ENCODE measurements around the gene POU4F3.
"Not testable (repeated sequence)": the region's sequence is repeated elsewhere in the genome, so short reads cannot be mapped to it uniquely, and the experiment has no call there.

Gene POU4F3, protein sequence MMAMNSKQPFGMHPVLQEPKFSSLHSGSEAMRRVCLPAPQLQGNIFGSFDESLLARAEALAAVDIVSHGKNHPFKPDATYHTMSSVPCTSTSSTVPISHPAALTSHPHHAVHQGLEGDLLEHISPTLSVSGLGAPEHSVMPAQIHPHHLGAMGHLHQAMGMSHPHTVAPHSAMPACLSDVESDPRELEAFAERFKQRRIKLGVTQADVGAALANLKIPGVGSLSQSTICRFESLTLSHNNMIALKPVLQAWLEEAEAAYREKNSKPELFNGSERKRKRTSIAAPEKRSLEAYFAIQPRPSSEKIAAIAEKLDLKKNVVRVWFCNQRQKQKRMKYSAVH

DNA sequence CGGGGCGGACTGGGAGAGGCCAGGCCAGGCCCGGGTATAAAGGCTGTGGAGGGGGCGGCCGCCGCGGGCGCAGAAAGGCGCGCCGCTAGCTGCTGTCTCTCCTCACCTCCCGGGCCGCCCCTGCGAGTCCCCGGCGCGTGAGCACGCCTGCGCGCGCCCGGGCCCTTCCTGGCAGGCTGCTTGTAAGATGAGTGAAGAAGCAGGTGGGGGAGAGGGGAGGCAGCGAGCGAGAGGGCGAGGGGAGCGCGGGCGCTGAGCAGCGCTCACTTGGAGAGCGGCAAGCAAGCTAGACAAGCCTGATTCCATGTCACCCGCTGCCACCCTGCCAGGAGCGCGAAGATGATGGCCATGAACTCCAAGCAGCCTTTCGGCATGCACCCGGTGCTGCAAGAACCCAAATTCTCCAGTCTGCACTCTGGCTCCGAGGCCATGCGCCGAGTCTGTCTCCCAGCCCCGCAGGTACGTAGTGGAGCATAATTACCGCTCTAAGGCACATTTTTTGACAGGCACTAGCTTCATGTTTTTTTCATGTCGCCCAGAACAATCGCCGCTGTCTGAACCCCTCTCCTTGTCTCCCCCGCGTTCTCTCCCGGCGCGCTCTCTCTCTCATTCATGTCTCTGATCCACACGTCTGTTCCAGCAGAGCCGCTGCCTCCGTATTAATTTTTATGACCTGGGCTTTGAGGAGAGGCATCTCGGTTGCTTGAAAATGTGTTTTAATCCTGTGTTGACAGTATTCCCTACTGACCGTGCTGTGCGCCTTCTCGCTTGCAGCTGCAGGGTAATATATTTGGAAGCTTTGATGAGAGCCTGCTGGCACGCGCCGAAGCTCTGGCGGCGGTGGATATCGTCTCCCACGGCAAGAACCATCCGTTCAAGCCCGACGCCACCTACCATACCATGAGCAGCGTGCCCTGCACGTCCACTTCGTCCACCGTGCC lies at the start of gene POU4F3:
TSS of gene POU4F3 (plus strand) at position 66 of the 941 bp plus-strand sequence. CDS start at position 340, 274 bp downstream.
- DNase-seq: no peak

GRCh38 chr5:146290318-146290717 lies 48.3 kb upstream of the POU4F3 start:
- DNase-seq: no peak

- DNase-seq: peak; percentile 43
These were observed 47.1 kb upstream of the POU4F3 start for GRCh38 chr5:146291421-146292074.

DNA sequence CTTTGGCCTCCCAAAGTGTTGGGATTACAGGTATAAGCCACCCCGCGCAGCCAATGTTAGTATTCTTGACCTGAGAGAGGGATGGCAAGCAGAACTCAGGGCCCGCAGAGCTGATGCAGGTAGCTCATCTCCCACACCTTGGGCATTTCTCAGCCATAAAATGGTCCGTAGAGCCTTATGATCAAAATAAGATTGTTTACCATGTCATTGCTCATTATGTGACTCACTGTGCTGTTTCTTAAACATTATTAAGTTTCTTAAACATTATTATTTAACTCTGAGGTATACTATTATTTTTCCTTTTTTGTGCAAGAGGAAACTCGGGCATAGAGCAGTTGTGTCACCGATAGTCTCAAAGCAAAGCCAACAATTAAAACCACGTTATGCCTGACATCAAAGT lies 42.4 kb upstream of the POU4F3 start:
- DNase-seq: no peak

GRCh38 chr5:146298920-146299319 lies 39.7 kb upstream of the POU4F3 start:
- not testable (repeated sequence) for DNase-seq

GRCh38 chr5:146301626-146302025 lies 37.0 kb upstream of the POU4F3 start:
- no peak for DNase-seq

DNA sequence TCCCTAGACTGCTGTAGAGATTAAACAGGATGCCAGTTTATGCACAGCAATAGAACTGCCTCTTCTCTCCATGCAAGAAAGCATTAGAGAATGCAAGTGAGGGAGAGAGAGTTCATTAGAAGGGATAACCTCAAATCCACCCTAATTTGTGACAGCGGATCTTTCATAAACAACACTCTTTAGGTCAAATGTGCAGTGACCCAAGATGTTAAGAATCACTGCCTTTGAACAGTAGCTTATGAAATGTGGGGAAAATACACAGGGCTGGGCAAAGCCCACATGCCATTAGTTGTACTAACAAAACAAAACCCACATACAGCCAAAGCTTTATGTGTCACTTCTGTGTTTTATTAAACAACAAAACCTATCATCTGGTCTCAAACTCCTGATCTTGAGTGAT lies 36.2 kb upstream of the POU4F3 start:
- no peak for DNase-seq

- DNase-seq: no peak
These were observed 31.8 kb upstream of the POU4F3 start for GRCh38 chr5:146306838-146307237.

- DNase-seq: no peak
These were observed 30.8 kb upstream of the POU4F3 start for GRCh38 chr5:146307796-146308195.

DNA sequence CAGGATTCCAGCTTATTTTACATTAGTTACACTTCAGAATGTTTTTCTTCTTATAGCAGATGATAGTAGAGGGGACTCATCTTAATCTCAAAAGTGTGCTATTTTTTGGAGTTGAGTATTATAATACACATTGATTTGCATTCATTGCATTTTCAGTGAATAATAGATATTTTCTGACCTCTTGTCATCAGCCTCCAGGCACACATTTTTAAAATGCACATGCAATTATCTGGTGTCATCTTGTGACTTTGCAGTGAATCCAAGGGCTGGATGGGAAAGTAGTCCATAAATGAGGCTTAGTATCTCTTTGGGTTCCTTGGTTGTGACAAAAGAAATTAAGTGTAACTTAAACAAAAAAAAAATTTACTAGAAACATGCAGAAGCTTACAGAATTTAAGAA lies 28.1 kb upstream of the POU4F3 start:
- DNase-seq: no peak

DNA sequence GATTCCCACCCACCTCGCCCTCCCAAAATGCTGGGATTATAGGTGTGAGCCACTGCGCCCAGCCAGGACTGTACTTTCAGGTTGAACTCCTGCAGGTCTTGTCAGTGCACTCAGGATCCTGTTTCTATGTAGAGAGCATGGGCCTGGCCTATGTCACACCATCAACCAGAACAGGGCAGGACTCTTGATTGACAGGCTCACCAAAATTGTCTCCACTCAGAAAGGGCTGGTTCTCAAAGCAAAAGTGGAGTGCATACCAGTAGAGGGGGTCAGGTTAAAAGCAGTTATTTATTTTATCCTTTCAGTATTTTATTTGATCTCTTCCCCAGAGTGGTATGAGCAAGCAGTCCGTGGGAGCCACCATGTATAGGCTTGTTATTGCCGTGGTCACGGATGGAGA lies 27.4 kb upstream of the POU4F3 start:
- DNase-seq: no peak

DNA sequence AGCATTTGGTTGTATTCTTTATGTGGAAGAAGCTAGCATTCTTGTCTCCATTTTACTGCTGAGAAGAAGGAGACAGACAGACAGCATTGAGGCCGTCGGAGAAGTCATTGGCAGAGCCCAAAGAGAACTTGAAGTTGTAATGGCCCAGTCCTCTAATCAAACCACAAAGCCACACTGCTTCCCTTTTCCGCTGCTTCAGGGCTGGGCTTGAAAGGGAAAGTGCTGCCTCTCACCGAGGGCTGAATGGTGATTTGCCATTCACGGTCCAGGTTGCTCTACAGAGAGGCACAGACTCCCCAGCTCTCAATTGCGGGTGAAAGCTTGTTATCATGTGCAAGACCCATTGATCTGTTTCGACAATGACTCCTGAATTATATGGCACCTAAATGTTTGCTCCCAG lies 25.6 kb upstream of the POU4F3 start:
- no peak for DNase-seq

DNA sequence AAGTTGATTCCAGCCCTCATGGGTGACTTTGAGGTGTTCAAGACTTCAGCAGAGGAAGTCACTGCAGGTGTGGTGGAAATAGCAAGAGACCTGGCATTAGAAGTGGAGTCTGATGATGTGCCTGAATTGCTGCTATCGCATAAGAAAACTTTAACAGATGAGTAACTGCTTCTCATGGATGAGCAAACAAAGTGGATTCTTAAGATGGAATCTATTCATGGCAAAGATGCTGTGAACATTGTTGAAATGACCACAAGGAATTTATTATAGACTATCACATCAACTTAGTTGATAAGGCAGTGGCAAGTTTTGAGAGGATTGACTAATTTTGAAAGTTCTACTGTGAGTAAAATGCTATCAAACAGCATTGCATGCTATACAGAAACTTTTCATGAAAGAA lies 17.1 kb upstream of the POU4F3 start:
- DNase-seq: no peak

DNA sequence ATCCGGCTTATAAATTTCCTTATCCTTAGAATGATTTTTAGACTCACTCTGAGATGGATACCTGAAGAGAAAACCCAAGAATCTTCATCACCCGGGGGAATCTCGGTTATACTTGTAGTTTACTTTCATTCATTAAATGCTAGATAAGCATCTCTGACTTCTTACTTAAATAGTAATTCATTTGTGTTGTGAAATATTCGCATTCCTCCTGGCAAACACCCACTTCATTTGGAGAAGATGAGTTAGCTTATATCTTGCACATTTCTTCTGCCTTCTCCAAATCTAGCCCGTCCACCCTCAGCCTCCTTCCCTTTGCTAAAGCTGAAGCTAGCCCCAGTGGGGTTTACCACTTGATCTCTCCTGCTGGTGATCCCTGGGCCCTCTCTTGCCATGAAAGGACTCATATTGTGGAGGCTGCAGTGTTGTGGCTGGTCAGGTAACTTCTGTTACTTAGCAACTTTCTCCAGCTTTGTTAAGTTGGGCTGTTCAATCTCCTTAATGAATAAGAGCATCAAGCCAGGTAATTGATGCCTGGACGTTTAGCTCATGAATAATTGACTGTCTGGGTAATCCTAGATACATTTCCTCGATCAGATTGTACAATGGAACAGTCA lies 11.3 kb upstream of the POU4F3 start:
- no peak for DNase-seq

GRCh38 chr5:146327989-146328388 lies 10.7 kb upstream of the POU4F3 start:
- no peak for DNase-seq

- no peak for DNase-seq
These were observed 8.9 kb upstream of the POU4F3 start for GRCh38 chr5:146329697-146330096.

DNA sequence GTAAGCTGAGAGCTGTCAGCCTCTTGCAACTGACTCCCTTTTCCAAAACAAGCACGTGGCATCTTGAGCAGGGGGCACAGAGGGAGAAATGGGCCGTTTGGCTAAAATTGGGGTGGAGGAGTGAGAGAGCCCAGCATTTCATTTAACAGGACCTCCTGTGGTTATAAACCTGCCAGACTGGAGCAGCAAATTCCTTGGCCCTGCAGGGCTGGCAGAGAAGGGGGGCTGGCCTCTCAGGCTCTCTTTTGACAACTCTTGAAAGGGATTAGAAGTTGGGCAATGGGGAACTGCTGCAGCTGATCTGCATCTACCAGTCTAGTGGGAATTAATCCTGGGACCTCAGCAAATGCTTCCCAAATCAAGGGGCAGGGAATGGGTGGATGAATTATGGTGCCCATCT lies 7.2 kb upstream of the POU4F3 start:
- no peak for DNase-seq

GRCh38 chr5:146334074-146334533 lies 4.5 kb upstream of the POU4F3 start:
- DNase-seq: no peak

GRCh38 chr5:146336197-146336596 lies 2.4 kb upstream of the POU4F3 start:
- DNase-seq: no peak

GRCh38 chr5:146337264-146337904 lies 1.3 kb upstream of the POU4F3 start:
- no peak for DNase-seq

DNA sequence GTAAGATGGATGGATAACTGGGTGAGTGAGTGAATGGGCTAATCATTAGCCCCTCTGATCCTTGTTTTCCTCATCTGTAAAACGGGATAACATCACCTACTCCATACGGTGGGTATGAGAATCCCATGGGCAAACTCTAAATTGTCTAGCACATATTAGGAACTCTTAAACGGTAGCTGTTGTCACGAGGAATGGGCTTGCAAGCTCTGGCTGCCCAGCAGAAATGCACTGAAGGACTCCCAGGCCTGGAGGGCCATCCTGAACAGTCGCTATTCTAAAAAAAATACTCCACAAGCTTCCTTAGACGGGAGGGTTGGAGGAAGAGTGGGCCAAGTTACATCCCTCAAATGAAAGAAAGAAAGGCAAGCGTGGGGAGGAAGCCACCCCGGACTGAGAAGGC lies 711 bp upstream of the POU4F3 start:
- no peak for DNase-seq

- no peak for DNase-seq
These were observed 1.1 kb downstream of the POU4F3 start for GRCh38 chr5:146339715-146340259.

Measured in NCI-H2227 treated with DMSO at 0.1 percent for 48 hours (cell line).